ENCODE results near the gene TPSB2. TPM values are rescaled to one million over a fixed set of nuclear protein-coding genes. Genes with fewer than 3 reads are reported as not detected.

Gene TPSB2
- total and polyA plus RNA-seq, 5 donors: 1.8 to 7.1 (median 5.2) TPM; not detected in 1

DNA sequence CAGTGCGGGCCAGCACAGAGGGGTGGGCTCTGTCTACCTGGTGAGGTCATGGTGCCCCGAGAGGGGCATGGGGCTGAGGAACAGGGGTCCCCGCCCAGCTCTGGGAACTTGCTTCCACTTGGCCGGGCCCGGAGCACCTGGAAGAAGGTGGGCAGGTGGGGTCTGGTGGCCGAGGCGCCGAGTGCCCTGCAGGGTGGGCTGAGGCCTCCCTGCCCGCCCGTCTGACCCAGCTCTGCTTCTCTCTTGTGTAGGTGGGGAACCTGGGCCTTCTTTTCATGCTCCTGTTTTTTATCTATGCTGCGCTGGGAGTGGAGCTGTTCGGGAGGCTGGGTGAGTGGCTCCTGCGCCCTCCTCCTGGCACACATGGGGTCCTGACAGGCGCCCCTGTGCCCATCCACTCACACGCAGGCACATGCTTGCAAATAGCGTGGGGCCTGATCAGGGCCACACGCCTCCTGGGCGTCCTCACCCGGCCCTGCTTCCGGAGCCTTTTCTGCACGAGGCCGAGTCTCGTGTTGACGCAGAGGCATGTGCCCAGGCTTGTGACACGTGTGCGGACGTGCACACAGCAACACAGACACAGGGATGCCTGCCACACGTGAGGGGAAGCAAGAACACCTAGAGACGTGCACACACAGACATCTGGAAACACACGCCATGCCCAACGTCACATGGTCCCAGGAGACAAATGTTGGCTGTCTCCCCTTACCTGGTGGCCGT lies 13.1 kb downstream of the TPSB2 start:
- Histone ChIP-seq H3K4me3 (ENCODE audit: low read length) (no peak overlapping the region), H3K27me3 (ENCODE audit: control insufficient read depth, insufficient read depth) (no peaks in the 10 kb centered on the region), H3K27ac (ENCODE audit: low read length) (no peak overlapping the region), H3K4me1 (ENCODE audit: control insufficient read depth, insufficient read depth, low read length) (no peaks in the 10 kb centered on the region), H3K9me3 (ENCODE audit: control insufficient read depth, low read length) (no peaks in the 10 kb centered on the region)
- DNase-seq (no peak), ATAC-seq (no peak)
- intact Hi-C loops (cut with DNase I): no loop called here
- WGBS: 89% methylated on average over 32 of the region's 32 CpGs

- intact Hi-C loops (cut with DNase I): no loop called here
- Histone ChIP-seq H3K4me3 (ENCODE audit: low read length) (no peak overlapping the region), H3K4me1 (ENCODE audit: control insufficient read depth, insufficient read depth, low read length) (no peaks in the 10 kb centered on the region), H3K27ac (ENCODE audit: low read length) (no peak overlapping the region), H3K27me3 (ENCODE audit: control insufficient read depth, insufficient read depth) (no peaks in the 10 kb centered on the region), H3K9me3 (ENCODE audit: control insufficient read depth, low read length) (no peaks in the 10 kb centered on the region)
- DNase-seq (no peak), ATAC-seq (no peak)
- 86% methylated on average over 12 of the region's 12 CpGs for WGBS
Observed at GRCh38 chr16:1216296-1216619, 13.7 kb downstream of the TPSB2 start.

DNA sequence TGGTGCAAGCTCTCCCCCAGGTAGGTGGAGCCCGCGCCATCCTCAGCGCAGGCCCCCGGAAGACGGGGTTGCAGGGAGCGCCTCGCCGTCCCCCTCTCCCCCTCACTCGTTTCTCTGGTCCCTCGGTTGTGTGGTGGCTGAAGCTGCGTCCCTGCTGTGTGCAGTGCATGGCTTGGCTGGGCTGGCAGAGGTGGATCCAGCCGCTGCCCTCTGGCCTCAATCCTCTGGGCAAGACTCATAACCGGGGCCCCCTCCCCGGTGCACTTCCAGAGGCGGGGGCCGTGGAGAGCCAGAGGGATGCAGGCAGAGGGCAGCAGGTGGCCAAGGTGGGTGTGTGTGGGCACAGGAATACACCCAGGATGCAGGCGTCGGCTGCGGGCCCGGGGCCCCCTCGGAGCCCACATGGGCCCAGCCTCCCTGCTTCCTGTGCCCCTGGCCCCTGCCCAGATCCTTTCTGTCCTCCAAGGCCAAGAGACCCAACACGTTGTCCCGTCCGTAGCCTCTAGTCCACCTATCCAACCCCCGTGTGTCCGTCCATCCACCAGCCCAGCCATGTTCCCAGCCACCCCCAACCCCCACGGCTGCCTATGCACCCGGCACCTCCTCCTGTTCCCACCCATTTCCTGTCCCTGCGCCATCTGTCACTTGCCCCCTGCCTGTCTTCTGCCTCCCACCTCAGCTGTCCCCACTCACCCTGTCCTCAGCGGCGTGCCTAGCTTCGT lies 14.2 kb downstream of the TPSB2 start:
- no peaks in the 10 kb centered on the region for H3K4me1 ChIP-seq (ENCODE audit: control insufficient read depth, insufficient read depth, low read length)
- H3K27me3 ChIP-seq (ENCODE audit: control insufficient read depth, insufficient read depth): no peaks in the 10 kb centered on the region
- H3K27ac ChIP-seq (ENCODE audit: low read length): no peak overlapping the region
- no peak overlapping the region for H3K4me3 ChIP-seq (ENCODE audit: low read length)
- ATAC-seq: no peak
- WGBS: 76% methylated on average over 32 of the region's 32 CpGs
- no peaks in the 10 kb centered on the region for H3K9me3 ChIP-seq (ENCODE audit: control insufficient read depth, low read length)
- intact Hi-C loops (cut with DNase I): no loop called here
- no peak for DNase-seq

GRCh38 chr16:1214719-1215118 lies 15.3 kb downstream of the TPSB2 start:
- no peaks in the 10 kb centered on the region for H3K27me3 ChIP-seq (ENCODE audit: control insufficient read depth, insufficient read depth)
- H3K4me3 ChIP-seq (ENCODE audit: low read length): no peak overlapping the region
- WGBS: 83% methylated on average over 16 of the region's 16 CpGs
- ATAC-seq (no peak), DNase-seq (no peak)
- H3K4me1 ChIP-seq (ENCODE audit: control insufficient read depth, insufficient read depth, low read length): no peaks in the 10 kb centered on the region
- H3K9me3 ChIP-seq (ENCODE audit: control insufficient read depth, low read length): no peaks in the 10 kb centered on the region
- intact Hi-C loops (cut with DNase I): no loop called here
- H3K27ac ChIP-seq (ENCODE audit: low read length): no peak overlapping the region

- no peak for ATAC-seq
- DNase-seq: no peak
- Histone ChIP-seq H3K4me3 (ENCODE audit: low read length) (no peak overlapping the region), H3K4me1 (ENCODE audit: control insufficient read depth, insufficient read depth, low read length) (no peaks in the 10 kb centered on the region), H3K27me3 (ENCODE audit: control insufficient read depth, insufficient read depth) (no peaks in the 10 kb centered on the region), H3K9me3 (ENCODE audit: control insufficient read depth, low read length) (no peaks in the 10 kb centered on the region), H3K27ac (ENCODE audit: low read length) (no peak overlapping the region)
- intact Hi-C loops (cut with DNase I): no loop called here
- 85% methylated on average over 25 of the region's 25 CpGs for WGBS
Observed at GRCh38 chr16:1213796-1214372, 16.1 kb downstream of the TPSB2 start.

DNA sequence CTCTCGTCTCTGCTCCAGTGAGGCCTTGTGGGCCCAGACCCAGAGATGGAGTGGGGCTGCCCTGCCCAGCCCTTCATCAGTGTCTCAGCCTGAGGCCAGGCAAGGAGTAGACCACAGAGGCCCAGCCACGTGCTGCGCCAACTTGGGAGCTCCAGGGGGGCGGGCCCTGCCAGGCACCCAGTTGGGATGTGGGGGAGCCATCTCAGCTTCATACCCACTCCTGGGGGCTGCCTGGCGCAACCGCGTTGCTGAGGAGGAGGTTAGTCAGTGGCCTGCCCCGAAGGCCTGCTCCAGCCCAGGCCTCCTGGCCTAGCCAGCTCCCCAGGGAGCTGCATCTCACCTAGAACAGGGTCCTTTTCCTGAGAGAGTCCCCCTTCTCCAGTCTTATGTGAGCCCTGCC lies 16.8 kb downstream of the TPSB2 start:
- intact Hi-C loops (cut with DNase I): no loop called here
- no peak overlapping the region for H3K27ac ChIP-seq (ENCODE audit: low read length)

DNA sequence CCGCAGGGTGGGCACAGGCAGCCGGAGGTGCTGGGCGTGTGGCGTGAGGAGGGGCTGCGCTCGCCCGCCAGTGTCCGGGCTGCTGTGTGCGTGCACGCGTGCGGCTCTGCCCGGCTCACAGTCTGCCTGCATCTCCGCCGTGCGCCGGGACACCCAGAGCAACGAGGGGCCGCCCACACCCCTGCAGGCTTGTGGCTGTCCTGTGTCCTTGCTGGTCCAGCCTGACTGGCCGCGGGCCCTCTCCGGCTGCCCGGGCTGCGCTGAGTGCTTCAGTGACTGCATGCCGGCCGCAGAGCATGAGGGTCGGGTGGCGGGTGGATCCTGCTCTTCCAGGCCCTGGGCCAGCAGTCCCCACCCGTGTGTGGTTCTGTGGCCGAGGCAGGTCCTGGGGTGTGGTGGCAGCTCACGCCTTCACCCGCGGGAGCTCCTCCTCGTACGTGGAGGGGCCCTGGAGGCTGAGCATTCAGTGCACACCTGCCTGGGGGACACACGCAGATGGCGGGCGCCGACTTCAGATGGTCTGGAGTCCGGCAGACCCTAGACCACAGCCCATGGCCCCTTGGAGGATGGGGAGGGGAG lies 17.3 kb downstream of the TPSB2 start:
- Histone ChIP-seq H3K9me3 (ENCODE audit: control insufficient read depth, low read length) (no peaks in the 10 kb centered on the region), H3K27ac (ENCODE audit: low read length) (no peak overlapping the region), H3K4me1 (ENCODE audit: control insufficient read depth, insufficient read depth, low read length) (no peaks in the 10 kb centered on the region), H3K27me3 (ENCODE audit: control insufficient read depth, insufficient read depth) (no peaks in the 10 kb centered on the region), H3K4me3 (ENCODE audit: low read length) (no peak overlapping the region)
- intact Hi-C loops (cut with DNase I): no loop called here
- DNase-seq: no peak
- WGBS: 92% methylated on average over 40 of the region's 40 CpGs
- no peak for ATAC-seq

More for the DNA sequence above, 16.8 kb downstream of the TPSB2 start:
- no peaks in the 10 kb centered on the region for H3K9me3 ChIP-seq (ENCODE audit: control insufficient read depth, low read length)
- no peaks in the 10 kb centered on the region for H3K4me1 ChIP-seq (ENCODE audit: control insufficient read depth, insufficient read depth, low read length)
- WGBS: 91% methylated on average over 8 of the region's 8 CpGs
- no peak overlapping the region for H3K4me3 ChIP-seq (ENCODE audit: low read length)
- H3K27me3 ChIP-seq (ENCODE audit: control insufficient read depth, insufficient read depth): no peaks in the 10 kb centered on the region
- ATAC-seq (no peak), DNase-seq (no peak)

- 93% methylated on average over 65 of the region's 65 CpGs for WGBS
- Histone ChIP-seq H3K4me1 (ENCODE audit: control insufficient read depth, insufficient read depth, low read length) (no peaks in the 10 kb centered on the region), H3K27me3 (ENCODE audit: control insufficient read depth, insufficient read depth) (no peaks in the 10 kb centered on the region), H3K9me3 (ENCODE audit: control insufficient read depth, low read length) (no peaks in the 10 kb centered on the region), H3K27ac (ENCODE audit: low read length) (no peak overlapping the region), H3K4me3 (ENCODE audit: low read length) (no peak overlapping the region)
- intact Hi-C loops (cut with DNase I): no loop called here
- no peak for DNase-seq
- ATAC-seq: no peak
Observed at GRCh38 chr16:1211451-1212268, 18.3 kb downstream of the TPSB2 start.

DNA sequence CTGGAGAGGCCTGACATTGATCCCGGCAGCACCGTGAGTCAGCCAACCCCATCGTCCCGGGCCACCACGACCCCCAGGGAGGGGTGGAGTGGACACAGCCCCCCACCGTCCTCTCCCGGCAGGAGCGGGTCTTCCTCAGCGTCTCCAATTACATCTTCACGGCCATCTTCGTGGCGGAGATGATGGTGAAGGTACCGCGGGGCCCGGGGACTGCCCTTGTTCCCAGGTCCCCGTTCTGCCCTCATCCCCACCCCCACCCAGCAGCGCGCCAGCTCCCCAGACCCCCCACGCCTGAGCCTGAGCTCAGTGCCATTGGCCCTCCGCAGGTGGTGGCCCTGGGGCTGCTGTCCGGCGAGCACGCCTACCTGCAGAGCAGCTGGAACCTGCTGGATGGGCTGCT lies 19.5 kb downstream of the TPSB2 start:
- no peak overlapping the region for H3K27ac ChIP-seq (ENCODE audit: low read length)
- DNase-seq (no peak), ATAC-seq (no peak)
- no peaks in the 10 kb centered on the region for H3K9me3 ChIP-seq (ENCODE audit: control insufficient read depth, low read length)
- H3K4me3 ChIP-seq (ENCODE audit: low read length): no peak overlapping the region
- 90% methylated on average over 23 of the region's 23 CpGs for WGBS
- intact Hi-C loops (cut with DNase I): no loop called here
- H3K27me3 ChIP-seq (ENCODE audit: control insufficient read depth, insufficient read depth): no peaks in the 10 kb centered on the region
- H3K4me1 ChIP-seq (ENCODE audit: control insufficient read depth, insufficient read depth, low read length): no peaks in the 10 kb centered on the region

DNA sequence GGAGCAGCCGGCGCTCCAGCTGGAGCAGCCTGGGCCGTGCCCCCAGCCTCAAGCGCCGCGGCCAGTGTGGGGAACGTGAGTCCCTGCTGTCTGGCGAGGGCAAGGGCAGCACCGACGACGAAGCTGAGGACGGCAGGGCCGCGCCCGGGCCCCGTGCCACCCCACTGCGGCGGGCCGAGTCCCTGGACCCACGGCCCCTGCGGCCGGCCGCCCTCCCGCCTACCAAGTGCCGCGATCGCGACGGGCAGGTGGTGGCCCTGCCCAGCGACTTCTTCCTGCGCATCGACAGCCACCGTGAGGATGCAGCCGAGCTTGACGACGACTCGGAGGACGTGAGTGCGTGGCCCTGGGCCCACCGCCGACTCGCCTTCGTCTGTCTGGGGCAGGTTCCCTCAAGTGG lies 20.9 kb downstream of the TPSB2 start:
- Histone ChIP-seq H3K9me3 (ENCODE audit: control insufficient read depth, low read length) (no peaks in the 10 kb centered on the region), H3K27me3 (ENCODE audit: control insufficient read depth, insufficient read depth) (no peaks in the 10 kb centered on the region), H3K4me1 (ENCODE audit: control insufficient read depth, insufficient read depth, low read length) (no peaks in the 10 kb centered on the region), H3K27ac (ENCODE audit: low read length) (no peak overlapping the region), H3K4me3 (ENCODE audit: low read length) (no peak overlapping the region)
- WGBS: 93% methylated on average over 43 of the region's 43 CpGs
- DNase-seq (no peak), ATAC-seq (no peak)
- intact Hi-C loops (cut with DNase I): no loop called here

All from right cardiac atrium (tissue), 5 donors.